ENCODE measurements around the gene SARM1. TPM values are rescaled to one million over a fixed set of nuclear protein-coding genes. Genes with fewer than 3 reads are reported as not detected.

Gene SARM1
- 23.9 and 26.9 TPM in 2 replicates for total RNA-seq (2014; rRNA removed; shearing (Covaris generic); ENCODE audit: low replicate concordance)

GRCh38 chr17:28371245-28372202, at the start of gene SARM1:
Gene SARM1 (plus strand): TSS chr17:28371694. CDS start chr17:28372033, 339 bp downstream.
- H2AFZ ChIP-seq (ENCODE audit: low read length): peak within 1 kb of the TSS; percentile 41; the same call in 1 of the 2 replicates
- peak within 1 kb of the TSS; percentile 97 for H3K9ac ChIP-seq (ENCODE audit: low read length)
- H3K4me3 ChIP-seq (ENCODE audit: low read length): peak within 1 kb of the TSS; percentile 89
- H3K9me3 ChIP-seq (ENCODE audit: low read length): no peaks in the 10 kb centered on the region
- H4K20me1 ChIP-seq (ENCODE audit: insufficient read depth, low read depth, low read length): peaks cover 14% of the 10 kb centered on the region
- no peaks in the 10 kb centered on the region for H3K27me3 ChIP-seq (ENCODE audit: low read length)
- peak within 1 kb of the TSS; percentile 98 for H3K4me2 ChIP-seq (ENCODE audit: low read depth, low read length, poor library complexity, severe bottlenecking)
- peaks cover 41% of the 10 kb centered on the region for H3K79me2 ChIP-seq (ENCODE audit: low read length)
- DNase-seq: peak; percentile 98
- no peaks in the 10 kb centered on the region for H3K9me2 ChIP-seq (replicated peaks; ENCODE audit: insufficient read depth, low read length)
- H3K27ac ChIP-seq (ENCODE audit: low read length): peak within 1 kb of the TSS; percentile 90
- H3K36me3 ChIP-seq (ENCODE audit: insufficient read depth, low read length): no peaks in the 10 kb centered on the region
- H3K4me1 ChIP-seq (ENCODE audit: low read length): peaks cover 17% of the 10 kb centered on the region

GRCh38 chr17:28324267-28324745, 47.2 kb upstream of the SARM1 start:
- DNase-seq: no peak
- no peak overlapping the region for H3K9ac ChIP-seq (ENCODE audit: low read length)
- H3K4me1 ChIP-seq (ENCODE audit: low read length): peaks cover 27% of the 10 kb centered on the region
- H3K27me3 ChIP-seq (ENCODE audit: low read length): no peaks in the 10 kb centered on the region
- no peaks in the 10 kb centered on the region for H3K9me3 ChIP-seq (ENCODE audit: low read length)
- H3K27ac ChIP-seq (ENCODE audit: low read length): no peak overlapping the region
- H3K36me3 ChIP-seq (ENCODE audit: insufficient read depth, low read length): peaks cover 40% of the 10 kb centered on the region
- H3K79me2 ChIP-seq (ENCODE audit: low read length): peaks cover 77% of the 10 kb centered on the region
- no peaks in the 10 kb centered on the region; the same call in 1 of the 2 replicates for H4K20me1 ChIP-seq (ENCODE audit: insufficient read depth, low read depth, low read length)
- H3K4me2 ChIP-seq (ENCODE audit: low read depth, low read length, poor library complexity, severe bottlenecking): no peak overlapping the region
- H3K4me3 ChIP-seq (ENCODE audit: low read length): no peak overlapping the region
- no peaks in the 10 kb centered on the region for H3K9me2 ChIP-seq (replicated peaks; ENCODE audit: insufficient read depth, low read length)
- H2AFZ ChIP-seq (ENCODE audit: low read length): no peak overlapping the region

DNA sequence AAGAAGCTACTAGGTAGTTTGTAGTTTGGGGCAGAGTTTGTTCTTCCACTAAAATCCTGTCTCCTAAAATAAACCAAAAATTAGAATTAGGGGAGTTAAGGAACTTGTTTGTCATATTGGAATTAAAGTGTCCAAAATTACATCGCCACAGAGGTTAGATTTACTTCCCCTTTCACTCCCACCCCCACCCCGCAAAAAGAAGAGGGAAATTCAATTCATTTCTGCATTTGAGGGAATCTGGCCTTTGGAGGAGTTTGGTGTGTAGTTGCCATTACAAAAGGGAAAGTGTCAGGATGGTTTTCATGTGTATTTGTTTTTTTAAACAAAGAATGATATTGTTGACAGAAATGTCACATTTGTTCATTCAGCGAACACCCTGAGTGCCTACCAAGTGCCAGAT, 46.7 kb upstream of the SARM1 start:
- peaks cover 72% of the 10 kb centered on the region for H3K79me2 ChIP-seq (ENCODE audit: low read length)
- no peaks in the 10 kb centered on the region for H3K9me2 ChIP-seq (replicated peaks; ENCODE audit: insufficient read depth, low read length)
- H3K36me3 ChIP-seq (ENCODE audit: insufficient read depth, low read length): peaks cover 42% of the 10 kb centered on the region

GRCh38 chr17:28325211-28325610, 46.3 kb upstream of the SARM1 start:
- H3K4me2 ChIP-seq (ENCODE audit: low read depth, low read length, poor library complexity, severe bottlenecking): no peak overlapping the region
- no peak overlapping the region for H3K4me3 ChIP-seq (ENCODE audit: low read length)
- no peak overlapping the region for H3K9ac ChIP-seq (ENCODE audit: low read length)
- H3K36me3 ChIP-seq (ENCODE audit: insufficient read depth, low read length): peaks cover 42% of the 10 kb centered on the region
- no peak overlapping the region for H3K27ac ChIP-seq (ENCODE audit: low read length)
- no peaks in the 10 kb centered on the region; the same call in 1 of the 2 replicates for H4K20me1 ChIP-seq (ENCODE audit: insufficient read depth, low read depth, low read length)
- no peak overlapping the region for H2AFZ ChIP-seq (ENCODE audit: low read length)
- H3K4me1 ChIP-seq (ENCODE audit: low read length): peaks cover 23% of the 10 kb centered on the region
- no peaks in the 10 kb centered on the region for H3K9me2 ChIP-seq (replicated peaks; ENCODE audit: insufficient read depth, low read length)
- peaks cover 68% of the 10 kb centered on the region for H3K79me2 ChIP-seq (ENCODE audit: low read length)
- no peaks in the 10 kb centered on the region for H3K27me3 ChIP-seq (ENCODE audit: low read length)
- no peak for DNase-seq
- H3K9me3 ChIP-seq (ENCODE audit: low read length): no peaks in the 10 kb centered on the region

More for the DNA sequence above, 46.7 kb upstream of the SARM1 start:
- no peak overlapping the region for H3K27ac ChIP-seq (ENCODE audit: low read length)
- no peak for DNase-seq
- no peak overlapping the region for H2AFZ ChIP-seq (ENCODE audit: low read length)
- H3K27me3 ChIP-seq (ENCODE audit: low read length): no peaks in the 10 kb centered on the region
- peaks cover 27% of the 10 kb centered on the region for H3K4me1 ChIP-seq (ENCODE audit: low read length)
- no peaks in the 10 kb centered on the region for H3K9me3 ChIP-seq (ENCODE audit: low read length)
- H3K9ac ChIP-seq (ENCODE audit: low read length): no peak overlapping the region
- no peak overlapping the region for H3K4me3 ChIP-seq (ENCODE audit: low read length)
- no peak overlapping the region for H3K4me2 ChIP-seq (ENCODE audit: low read depth, low read length, poor library complexity, severe bottlenecking)
- H4K20me1 ChIP-seq (ENCODE audit: insufficient read depth, low read depth, low read length): no peaks in the 10 kb centered on the region; the same call in 1 of the 2 replicates

GRCh38 chr17:28326114-28326513, 45.4 kb upstream of the SARM1 start:
- Histone ChIP-seq H4K20me1 (ENCODE audit: insufficient read depth, low read depth, low read length) (no peaks in the 10 kb centered on the region; the same call in 1 of the 2 replicates), H3K36me3 (ENCODE audit: insufficient read depth, low read length) (peaks cover 40% of the 10 kb centered on the region), H3K4me1 (ENCODE audit: low read length) (peaks cover 14% of the 10 kb centered on the region), H3K27ac (ENCODE audit: low read length) (no peak overlapping the region), H3K9ac (ENCODE audit: low read length) (no peak overlapping the region), H3K79me2 (ENCODE audit: low read length) (peaks cover 59% of the 10 kb centered on the region), H3K4me2 (ENCODE audit: low read depth, low read length, poor library complexity, severe bottlenecking) (no peak overlapping the region), H3K9me3 (ENCODE audit: low read length) (no peaks in the 10 kb centered on the region), H3K4me3 (ENCODE audit: low read length) (no peak overlapping the region), H3K27me3 (ENCODE audit: low read length) (no peaks in the 10 kb centered on the region), H3K9me2 (replicated peaks; ENCODE audit: insufficient read depth, low read length) (no peaks in the 10 kb centered on the region), H2AFZ (ENCODE audit: low read length) (no peak overlapping the region)
- no peak for DNase-seq

GRCh38 chr17:28327031-28327607, 44.4 kb upstream of the SARM1 start:
- peaks cover 49% of the 10 kb centered on the region for H3K79me2 ChIP-seq (ENCODE audit: low read length)
- no peaks in the 10 kb centered on the region for H3K9me3 ChIP-seq (ENCODE audit: low read length)
- H2AFZ ChIP-seq (ENCODE audit: low read length): no peak overlapping the region
- H3K4me3 ChIP-seq (ENCODE audit: low read length): no peak overlapping the region
- no peak overlapping the region for H3K4me2 ChIP-seq (ENCODE audit: low read depth, low read length, poor library complexity, severe bottlenecking)
- H3K27me3 ChIP-seq (ENCODE audit: low read length): no peaks in the 10 kb centered on the region
- peaks cover 39% of the 10 kb centered on the region for H3K36me3 ChIP-seq (ENCODE audit: insufficient read depth, low read length)
- H3K4me1 ChIP-seq (ENCODE audit: low read length): peaks cover 9% of the 10 kb centered on the region; the same call in 1 of the 2 replicates
- no peaks in the 10 kb centered on the region; the same call in 1 of the 2 replicates for H4K20me1 ChIP-seq (ENCODE audit: insufficient read depth, low read depth, low read length)
- no peak for DNase-seq
- H3K27ac ChIP-seq (ENCODE audit: low read length): no peak overlapping the region
- H3K9me2 ChIP-seq (replicated peaks; ENCODE audit: insufficient read depth, low read length): no peaks in the 10 kb centered on the region
- no peak overlapping the region for H3K9ac ChIP-seq (ENCODE audit: low read length)

GRCh38 chr17:28327709-28328108, 43.8 kb upstream of the SARM1 start:
- no peak overlapping the region for H3K4me3 ChIP-seq (ENCODE audit: low read length)
- H3K4me1 ChIP-seq (ENCODE audit: low read length): peaks cover 6% of the 10 kb centered on the region; the same call in 1 of the 2 replicates
- H3K27me3 ChIP-seq (ENCODE audit: low read length): no peaks in the 10 kb centered on the region
- no peak overlapping the region for H3K9ac ChIP-seq (ENCODE audit: low read length)
- H3K4me2 ChIP-seq (ENCODE audit: low read depth, low read length, poor library complexity, severe bottlenecking): no peak overlapping the region
- H3K36me3 ChIP-seq (ENCODE audit: insufficient read depth, low read length): peaks cover 39% of the 10 kb centered on the region
- no peaks in the 10 kb centered on the region for H3K9me2 ChIP-seq (replicated peaks; ENCODE audit: insufficient read depth, low read length)
- DNase-seq: no peak
- peaks cover 46% of the 10 kb centered on the region for H3K79me2 ChIP-seq (ENCODE audit: low read length)
- no peak overlapping the region for H2AFZ ChIP-seq (ENCODE audit: low read length)
- no peaks in the 10 kb centered on the region; the same call in 1 of the 2 replicates for H4K20me1 ChIP-seq (ENCODE audit: insufficient read depth, low read depth, low read length)
- H3K27ac ChIP-seq (ENCODE audit: low read length): no peak overlapping the region
- H3K9me3 ChIP-seq (ENCODE audit: low read length): no peaks in the 10 kb centered on the region

- no peak overlapping the region for H2AFZ ChIP-seq (ENCODE audit: low read length)
Measured at GRCh38 chr17:28328325-28328724, 43.2 kb upstream of the SARM1 start.

More at GRCh38 chr17:28328325-28328724, 43.2 kb upstream of the SARM1 start:
- H3K4me3 ChIP-seq (ENCODE audit: low read length): no peak overlapping the region
- H3K79me2 ChIP-seq (ENCODE audit: low read length): peaks cover 45% of the 10 kb centered on the region
- no peaks in the 10 kb centered on the region; the same call in 1 of the 2 replicates for H4K20me1 ChIP-seq (ENCODE audit: insufficient read depth, low read depth, low read length)
- no peaks in the 10 kb centered on the region for H3K9me2 ChIP-seq (replicated peaks; ENCODE audit: insufficient read depth, low read length)
- no peaks in the 10 kb centered on the region for H3K9me3 ChIP-seq (ENCODE audit: low read length)
- no peak overlapping the region for H3K4me2 ChIP-seq (ENCODE audit: low read depth, low read length, poor library complexity, severe bottlenecking)
- H3K9ac ChIP-seq (ENCODE audit: low read length): no peak overlapping the region
- no peak overlapping the region for H3K27ac ChIP-seq (ENCODE audit: low read length)
- peaks cover 5% of the 10 kb centered on the region for H3K4me1 ChIP-seq (ENCODE audit: low read length)
- peaks cover 35% of the 10 kb centered on the region for H3K36me3 ChIP-seq (ENCODE audit: insufficient read depth, low read length)
- H3K27me3 ChIP-seq (ENCODE audit: low read length): no peaks in the 10 kb centered on the region
- no peak for DNase-seq

Measured in Karpas-422 (cell line).